H54 (cell line): ENCODE measurements around the gene CD244.
"Not testable (repeated sequence)": the region's sequence is repeated elsewhere in the genome, so short reads cannot be mapped to it uniquely, and the experiment has no call there.

Source experiments
- DNase-seq: peaks from one replicate; pipeline ENCODE4 v3.0.0; 2011; ENCODE audit warnings: low spot score, mixed read lengths; ENCODE audit not compliant: insufficient read length
- FAIRE-seq: peaks from 3 replicates; lab custom pipeline; 2011; peaks lifted over from hg19 to GRCh38; lab: Jason Lieb, UNC
- POLR2A ChIP-seq: IDR thresholded peaks from 2 replicates; pipeline ENCODE4 v1.6.1; 2011; ENCODE audit warnings: low read depth, mild to moderate bottlenecking, low read length

Gene CD244

DNA sequence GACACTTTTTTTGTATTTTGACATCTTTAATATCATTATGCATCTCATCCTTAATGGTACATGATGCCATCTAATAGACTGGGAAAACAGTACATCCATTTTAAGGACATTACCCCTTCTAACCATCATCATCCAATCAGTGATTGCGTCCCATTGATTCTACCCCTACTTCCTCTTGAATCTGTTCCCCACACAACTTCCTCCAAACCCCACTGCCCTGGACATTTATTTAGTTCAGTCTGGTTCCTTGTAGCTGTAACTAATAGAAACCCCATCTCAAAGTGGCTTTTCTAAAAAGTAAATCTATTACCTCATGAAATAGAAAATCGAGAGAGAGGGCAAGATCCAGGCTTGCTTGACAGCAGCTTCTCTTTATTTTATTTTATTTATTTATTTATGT lies 24.4 kb upstream of the CD244 start:
- FAIRE-seq (no peak), DNase-seq (no peak)
- TF ChIP-seq POLR2A = no peak

DNA sequence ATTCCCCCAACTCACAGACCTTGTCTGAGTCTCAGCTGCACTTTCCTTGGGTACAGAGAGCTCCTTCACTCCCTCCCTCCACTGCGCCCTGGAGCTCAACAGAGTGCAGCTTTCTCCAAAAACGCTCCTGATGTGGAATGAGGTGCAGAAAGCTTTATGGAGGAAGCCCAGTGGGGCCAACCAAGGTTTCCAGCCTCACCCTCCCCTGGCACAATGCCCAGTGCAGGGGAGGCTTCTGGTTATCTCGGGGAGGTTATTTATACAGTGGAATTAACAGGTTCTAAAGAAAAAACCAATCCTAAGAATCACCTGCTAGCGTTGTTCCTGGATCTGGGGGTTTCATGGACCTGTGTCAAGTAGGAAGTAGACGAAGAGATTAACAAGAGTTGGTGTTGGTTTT lies 22.4 kb upstream of the CD244 start, which contains the start of gene ITLN1:
Gene ITLN1 (minus strand): TSS at position 139 of the 400 bp plus-strand sequence. CDS start 303 bp downstream, outside the sequence.
- no peak for TF ChIP-seq POLR2A
- FAIRE-seq (no peak), DNase-seq (no peak)

DNA sequence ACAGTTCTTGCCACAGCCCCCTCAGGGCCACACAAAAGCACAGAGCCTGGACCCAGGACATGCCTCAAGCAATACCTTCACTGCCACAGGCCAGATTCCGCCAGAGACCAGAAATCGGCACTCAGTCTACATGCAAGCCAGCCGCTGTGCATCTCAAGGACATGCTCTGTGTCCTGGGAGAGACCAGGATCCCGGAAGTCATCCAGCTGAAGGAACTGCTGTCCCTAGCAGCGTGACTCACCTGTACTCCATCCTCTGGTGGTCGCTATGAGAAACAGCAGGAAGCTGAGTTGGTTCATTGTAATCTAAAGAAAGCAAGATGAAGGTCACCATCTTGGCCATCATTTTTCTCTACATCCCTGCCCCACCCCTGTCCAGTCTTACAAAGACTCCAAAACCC lies 21.9 kb upstream of the CD244 start:
- FAIRE-seq = no peak
- DNase-seq = no peak

DNA sequence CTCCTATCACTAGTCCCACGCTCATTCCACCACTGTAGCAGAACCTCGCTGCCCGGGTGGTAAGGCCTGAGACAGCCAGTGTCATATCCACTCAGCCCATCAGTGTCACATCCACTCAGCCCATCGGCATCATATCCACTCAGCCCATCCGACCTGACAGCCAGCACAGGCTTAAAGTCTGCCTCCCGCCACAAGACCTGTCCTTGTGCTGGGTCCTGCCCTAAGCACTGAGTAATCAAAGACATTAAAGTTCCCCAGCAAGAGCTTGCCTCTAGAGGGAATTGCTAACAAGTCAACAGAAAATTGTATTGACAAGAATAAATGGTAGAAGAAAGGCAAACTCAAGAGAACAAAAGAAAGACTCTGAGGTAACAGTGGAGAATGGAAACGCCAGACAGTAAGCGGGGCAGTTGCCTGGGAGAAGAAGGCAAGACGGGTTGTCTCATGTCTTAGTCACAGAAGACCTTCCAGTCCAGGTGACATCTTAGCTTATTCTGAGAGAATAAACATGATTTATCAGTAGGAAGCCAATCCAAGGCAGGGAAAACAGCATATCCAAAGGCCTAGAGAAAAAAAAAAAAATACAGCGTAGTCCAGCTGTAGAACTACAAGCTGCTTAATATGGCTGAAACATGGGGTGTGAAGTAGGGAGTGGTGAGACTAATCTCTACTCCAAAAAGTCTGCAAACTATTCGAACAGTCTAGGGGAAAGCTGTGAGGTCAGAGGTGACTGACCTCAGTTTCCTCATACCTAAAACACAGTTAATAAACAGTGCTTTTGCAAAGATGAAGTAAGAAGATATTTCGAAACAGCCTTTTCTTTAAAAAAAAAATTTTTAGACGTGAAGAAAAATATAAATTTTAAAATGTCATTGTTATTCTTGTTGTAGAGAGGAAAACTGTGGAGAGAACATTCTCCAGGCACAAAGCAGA lies 21.2 kb upstream of the CD244 start:
- no peak for TF ChIP-seq POLR2A
- DNase-seq (no peak), FAIRE-seq (no peak)

More for the DNA sequence above, 21.9 kb upstream of the CD244 start:
- no peak for TF ChIP-seq POLR2A

DNA sequence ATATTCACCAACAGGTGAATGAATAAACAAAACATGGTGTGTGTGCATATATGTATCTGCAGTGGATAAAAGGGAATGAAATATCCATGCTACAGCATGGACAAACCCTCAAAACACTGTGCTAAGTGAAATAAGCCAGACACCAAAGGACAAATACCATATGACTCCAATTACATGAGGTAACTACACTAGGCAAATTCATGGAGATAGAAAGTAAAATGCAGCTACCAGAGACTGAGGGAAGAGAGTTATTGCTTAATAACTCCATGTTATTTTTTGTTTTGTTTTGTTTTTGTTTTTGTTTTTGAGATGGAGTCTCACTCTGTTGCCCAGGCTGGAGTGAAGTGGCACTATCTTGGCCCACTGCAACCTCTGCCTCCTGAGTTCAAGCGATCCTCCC lies 19.9 kb upstream of the CD244 start:
- FAIRE-seq = no peak
- TF ChIP-seq POLR2A = no peak
- DNase-seq = no peak

DNA sequence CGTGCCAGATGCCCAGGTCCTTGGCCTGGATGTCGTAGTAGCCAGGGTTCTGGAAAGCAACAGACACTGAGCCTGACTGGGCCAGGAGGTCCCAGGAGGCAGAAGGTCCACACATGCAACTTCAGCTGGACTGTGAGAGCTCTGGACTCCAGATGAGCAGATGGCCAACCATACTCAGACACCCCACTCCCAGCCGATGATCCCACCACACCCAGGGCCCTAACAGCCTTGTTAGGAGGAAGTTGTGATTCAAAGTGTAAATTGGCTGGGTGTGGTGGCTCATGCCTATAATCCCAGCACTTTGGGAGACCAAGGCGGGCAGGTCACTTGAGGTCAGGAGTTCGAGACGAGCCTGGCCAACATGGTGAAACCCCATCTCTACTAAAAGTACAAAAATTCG lies 18.6 kb upstream of the CD244 start:
- FAIRE-seq, DNase-seq: not testable (repeated sequence)

- no peak for TF ChIP-seq POLR2A
- FAIRE-seq = no peak
- DNase-seq = no peak
Measured at GRCh38 chr1:160880216-160880615, 17.5 kb upstream of the CD244 start.

GRCh38 chr1:160879056-160879455 lies 16.4 kb upstream of the CD244 start:
- FAIRE-seq (no peak), DNase-seq (no peak)
- no peak for TF ChIP-seq POLR2A

- FAIRE-seq (no peak), DNase-seq (no peak)
- no peak for TF ChIP-seq POLR2A
Measured at GRCh38 chr1:160877221-160877620, 14.5 kb upstream of the CD244 start.

GRCh38 chr1:160876311-160876710 lies 13.6 kb upstream of the CD244 start:
- no peak for FAIRE-seq
- no peak for TF ChIP-seq POLR2A
- no peak for DNase-seq

- DNase-seq, FAIRE-seq: not testable (repeated sequence)
Measured at GRCh38 chr1:160875591-160875990, 12.9 kb upstream of the CD244 start.

- no peak for DNase-seq
- TF ChIP-seq POLR2A = no peak
- FAIRE-seq = no peak
Measured at GRCh38 chr1:160874935-160875334, 12.2 kb upstream of the CD244 start.

DNA sequence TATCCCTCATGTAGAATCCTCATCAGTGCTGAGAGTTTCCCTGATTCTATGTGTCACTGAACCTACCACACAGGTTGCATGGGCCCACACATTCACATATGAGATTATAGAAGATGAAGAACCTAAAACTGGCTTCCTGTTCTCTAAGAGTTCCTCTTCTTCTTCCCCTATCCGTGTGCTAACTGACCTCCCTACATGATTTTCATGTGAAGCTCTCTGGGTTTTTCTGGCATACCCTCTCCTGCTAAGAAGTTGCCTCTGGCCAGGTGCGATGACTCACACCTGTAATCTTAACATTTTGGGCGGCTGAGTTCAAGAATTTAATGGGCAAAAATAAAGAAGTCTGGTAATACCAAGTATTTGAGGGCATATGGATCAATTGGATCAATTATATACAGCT lies 5.5 kb upstream of the CD244 start:
- FAIRE-seq (no peak), DNase-seq (no peak)
- no peak for TF ChIP-seq POLR2A

GRCh38 chr1:160867651-160868050 lies 5.0 kb upstream of the CD244 start:
- DNase-seq, FAIRE-seq: not testable (repeated sequence)

DNA sequence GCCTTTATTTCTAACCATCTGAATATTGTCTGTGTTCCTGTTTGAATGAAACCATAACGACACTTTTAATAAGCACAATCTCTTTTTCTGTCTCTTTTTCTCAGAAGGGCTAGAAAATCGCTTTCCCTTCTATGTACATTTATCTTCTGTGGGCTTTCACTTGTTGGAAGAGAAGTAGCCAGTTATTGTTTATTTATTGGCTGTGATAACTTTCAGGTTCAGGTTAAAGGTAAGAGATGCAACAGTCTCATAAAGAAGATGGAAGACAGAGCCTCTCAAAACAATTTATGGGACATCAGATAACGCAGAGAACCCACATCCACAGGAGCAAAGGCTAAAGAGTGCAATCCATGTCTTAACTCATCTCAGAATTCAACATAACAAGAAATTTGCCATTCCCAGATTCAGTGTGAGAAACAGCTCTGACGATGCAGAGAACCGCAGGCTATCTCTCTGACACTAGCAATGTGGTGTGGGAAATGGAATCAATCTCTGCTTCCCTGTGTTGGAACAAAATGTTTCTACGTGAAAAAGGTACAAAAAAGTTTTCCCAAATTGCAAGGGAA lies 4.1 kb upstream of the CD244 start:
- FAIRE-seq (no peak), DNase-seq (no peak)
- no peak for TF ChIP-seq POLR2A
